HT-29 (cell line): ENCODE data around the gene ANKRD31. TPM values are rescaled to one million over a fixed set of nuclear protein-coding genes. Genes with fewer than 3 reads are reported as not detected.

ENCODE experiments used
- DNase-seq: peaks from one replicate; pipeline ENCODE4 v3.0.0-alpha.2; 2015; ENCODE audit warnings: low spot score
- total RNA-seq: library from RNA; depleted of rRNA; stranded (reverse); fragments of >200 nt; shearing (Covaris generic); gene quantifications from 2 replicates; pipeline ENCODE4 v1.2.3, GENCODE V29; 2014

Gene ANKRD31
- total RNA-seq, 1 experiment from 2014 or later, result not detected

DNA sequence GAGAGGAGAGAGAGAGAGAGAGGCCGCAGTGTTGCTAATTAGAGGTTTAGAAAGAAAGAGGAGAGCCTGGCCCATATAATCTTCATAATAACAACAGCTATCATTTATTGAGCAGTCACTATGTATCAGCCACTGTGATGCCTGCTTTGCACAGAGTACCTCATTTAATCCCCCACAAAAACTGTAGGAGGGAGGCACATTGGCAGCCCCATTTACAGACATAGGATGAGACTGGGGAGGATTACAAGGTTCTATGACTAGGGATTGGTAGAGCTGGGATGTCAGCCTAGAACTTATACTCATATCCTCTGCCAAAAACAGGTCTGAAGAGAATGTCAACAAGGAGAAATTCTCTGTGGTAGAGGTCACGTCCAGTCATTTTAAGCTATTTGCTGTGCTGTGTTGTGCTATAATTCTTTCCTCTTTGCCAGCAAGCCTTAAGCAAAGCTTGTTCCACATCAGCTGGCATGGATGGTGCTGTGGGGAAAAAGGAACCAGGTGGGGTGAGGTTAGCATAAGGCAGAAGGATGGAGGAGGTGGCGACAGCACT, 177.6 kb downstream of the ANKRD31 start:
- DNase-seq, result no peak

DNA sequence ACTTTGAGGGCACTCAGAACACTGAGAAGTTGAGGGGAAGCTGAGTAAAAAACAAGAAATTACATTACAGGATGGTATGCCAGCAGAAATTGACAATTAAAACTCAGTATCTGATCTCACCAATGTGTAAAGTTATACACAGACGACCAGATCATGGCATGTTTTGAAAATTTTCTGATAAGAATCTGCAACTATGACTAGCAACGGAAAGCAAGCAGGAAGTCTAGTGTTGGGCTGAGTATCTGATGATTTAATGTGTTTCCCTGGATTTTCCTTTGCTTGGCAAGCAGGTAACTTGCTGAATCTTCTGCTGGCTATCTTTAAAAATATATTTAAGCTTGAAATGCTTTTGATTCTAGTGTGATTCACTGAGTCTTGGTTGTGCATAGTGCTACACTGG, 179.1 kb downstream of the ANKRD31 start:
- DNase-seq, result no peak

DNA sequence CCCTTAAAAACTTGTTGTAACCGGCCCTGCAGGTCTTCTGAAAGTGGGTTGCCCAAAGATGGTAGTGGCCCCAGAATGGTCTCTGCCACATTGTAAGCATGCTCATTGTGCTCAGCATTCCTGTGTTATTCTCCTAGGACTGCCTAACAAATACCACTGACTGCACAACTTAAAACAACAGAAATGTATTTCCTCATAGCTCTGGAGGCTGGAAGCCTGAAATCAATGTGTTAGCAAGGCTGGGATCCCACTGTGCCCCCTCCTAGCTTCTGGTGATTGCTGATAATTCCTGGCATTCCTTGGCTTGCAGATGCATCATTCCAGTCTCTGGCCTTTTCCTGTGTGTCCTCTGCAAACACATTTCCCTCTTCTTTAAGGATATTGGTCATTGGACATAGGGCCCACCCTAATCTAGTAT, 180.9 kb downstream of the ANKRD31 start:
- DNase-seq, result no peak

DNA sequence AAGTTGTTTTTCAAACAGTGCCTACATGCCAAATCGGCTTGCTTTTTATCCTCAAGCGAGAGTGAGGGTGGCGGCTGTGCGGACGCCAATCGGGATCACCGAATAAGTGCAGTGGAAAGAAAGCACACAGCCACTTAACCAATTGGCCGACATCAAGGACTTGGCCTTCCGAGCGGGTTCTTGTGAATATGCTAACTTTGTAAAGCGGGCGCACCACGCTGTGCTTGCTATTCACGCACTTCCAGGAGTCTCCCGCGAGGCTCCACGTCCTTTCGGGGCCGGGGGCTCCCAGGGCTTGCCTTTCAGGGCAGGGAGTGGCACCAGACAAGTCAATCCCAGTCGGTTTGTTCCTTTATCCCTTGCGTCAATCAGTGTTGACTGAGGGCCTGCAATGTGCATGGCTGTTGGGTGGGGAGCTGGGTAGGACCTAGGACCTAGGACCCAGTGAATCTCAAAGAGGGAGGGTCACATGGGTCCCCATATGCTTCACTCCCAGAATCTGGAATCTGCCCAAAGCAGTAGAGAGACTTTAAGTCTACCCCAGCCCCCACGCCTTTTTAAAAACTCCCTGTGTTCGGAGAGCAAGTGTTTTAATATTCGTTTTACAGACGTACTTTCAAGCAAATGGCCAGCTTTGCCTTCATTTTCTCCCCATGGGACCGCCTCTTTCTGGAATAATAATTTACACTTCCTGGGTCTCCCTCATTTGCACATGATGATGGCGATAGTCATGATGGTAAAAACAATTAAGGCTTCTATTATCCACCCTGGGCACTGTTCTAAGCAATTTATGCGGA, 182.3 kb downstream of the ANKRD31 start:
- peak; percentile 25 for DNase-seq

DNA sequence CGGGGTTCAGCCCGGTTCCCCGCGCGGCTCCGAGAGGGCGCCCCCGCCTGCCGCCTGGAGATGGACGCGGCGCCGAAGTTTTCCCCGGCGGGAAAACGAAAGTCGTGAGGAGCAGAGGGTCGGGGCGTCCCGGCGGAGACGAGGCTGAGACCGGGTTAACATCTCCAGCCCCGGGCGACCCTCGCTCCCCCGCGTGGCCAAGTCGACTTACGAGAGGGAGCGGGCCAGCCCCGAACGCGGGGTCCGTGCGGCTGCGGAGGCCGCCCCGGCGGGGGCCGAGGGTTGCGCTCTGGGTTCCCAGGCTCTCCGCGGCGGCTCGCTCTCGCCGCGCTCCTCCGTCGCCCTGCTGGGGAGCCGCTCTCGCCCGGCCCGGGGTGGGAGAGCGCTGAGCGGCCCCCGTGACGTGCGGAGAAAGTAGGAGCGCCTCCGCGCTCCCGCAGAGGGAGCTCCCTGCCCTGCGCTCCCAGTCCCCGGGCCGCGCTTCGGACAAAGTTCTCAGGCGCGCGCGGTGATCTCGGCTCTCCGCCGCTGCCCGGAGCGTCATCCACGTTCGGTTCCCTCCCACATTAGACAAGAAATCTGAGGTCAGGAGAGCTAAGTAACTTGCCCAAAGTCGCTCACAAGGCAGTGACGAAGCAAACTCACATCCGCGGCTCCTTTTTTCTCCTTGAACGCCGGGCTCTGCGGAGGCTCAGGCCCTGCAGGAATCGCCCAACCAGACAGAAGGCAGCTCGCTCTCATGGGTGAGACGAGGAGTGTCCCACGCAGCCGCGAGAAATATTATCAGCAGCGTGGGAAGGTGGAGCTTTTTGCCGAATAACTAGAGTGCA, 183.2 kb downstream of the ANKRD31 start:
- DNase-seq, result peak; percentile 43

DNA sequence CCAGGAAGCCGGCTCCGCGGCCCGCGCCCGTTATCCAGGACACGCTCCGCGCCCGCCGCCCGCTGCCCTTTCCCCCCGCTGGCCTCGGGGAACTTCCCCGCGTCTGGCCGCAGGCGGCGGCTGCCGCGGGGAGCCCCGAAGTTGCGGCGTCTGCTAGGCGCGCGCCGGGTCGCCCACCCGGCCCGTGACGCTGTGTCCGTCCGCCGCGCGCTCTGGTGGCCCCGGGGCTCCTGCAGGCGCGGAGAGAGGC, 183.7 kb downstream of the ANKRD31 start:
- DNase-seq, result no peak

DNA sequence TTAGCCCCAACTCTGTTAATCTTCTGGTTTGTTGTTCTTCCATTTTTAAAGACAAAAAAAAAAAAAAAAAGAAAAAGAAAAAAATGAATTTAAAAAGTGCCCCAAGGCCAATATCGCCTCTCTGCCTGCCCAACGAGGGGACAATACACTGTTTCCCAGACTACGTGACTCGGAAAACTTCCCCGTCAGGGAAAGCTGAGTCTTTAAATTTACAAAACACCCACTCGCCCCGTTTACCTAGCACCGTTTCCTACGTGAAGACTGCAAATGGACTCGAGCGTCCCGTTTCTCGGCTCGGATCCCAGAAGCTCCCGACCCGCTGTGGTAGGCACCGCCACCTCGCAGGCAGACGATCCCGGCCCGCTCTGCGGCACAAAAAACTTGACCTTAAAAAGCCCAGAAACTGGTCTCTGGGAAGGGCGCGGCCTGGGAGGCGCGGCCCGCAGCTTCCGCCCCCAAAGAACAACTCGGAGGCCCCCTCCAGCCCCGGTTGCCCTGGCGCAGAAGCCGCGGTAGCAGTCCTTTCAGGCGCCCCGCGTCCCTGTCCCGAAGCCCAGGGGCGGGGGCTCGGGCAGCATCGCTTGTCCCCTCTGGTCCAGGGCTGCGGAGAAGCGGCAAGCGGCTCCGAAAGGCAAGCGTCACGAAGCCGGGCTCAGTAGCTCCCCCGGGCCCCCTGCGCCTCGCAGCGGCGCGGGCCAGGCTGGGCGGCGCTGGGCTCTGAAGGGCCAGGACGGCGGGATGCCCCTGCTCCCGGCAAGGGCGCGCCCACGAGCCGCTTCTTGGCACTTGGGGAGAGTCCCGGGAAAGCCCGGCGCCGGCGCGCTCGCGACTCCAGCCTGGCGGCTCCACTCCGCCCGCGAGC, 184.3 kb downstream of the ANKRD31 start, which contains the start of gene GCNT4:
Gene GCNT4 (minus strand): TSS at position 367 of the 862 bp plus-strand sequence. CDS start 22,521 bp downstream, outside the sequence.
- DNase-seq, result no peak

DNA sequence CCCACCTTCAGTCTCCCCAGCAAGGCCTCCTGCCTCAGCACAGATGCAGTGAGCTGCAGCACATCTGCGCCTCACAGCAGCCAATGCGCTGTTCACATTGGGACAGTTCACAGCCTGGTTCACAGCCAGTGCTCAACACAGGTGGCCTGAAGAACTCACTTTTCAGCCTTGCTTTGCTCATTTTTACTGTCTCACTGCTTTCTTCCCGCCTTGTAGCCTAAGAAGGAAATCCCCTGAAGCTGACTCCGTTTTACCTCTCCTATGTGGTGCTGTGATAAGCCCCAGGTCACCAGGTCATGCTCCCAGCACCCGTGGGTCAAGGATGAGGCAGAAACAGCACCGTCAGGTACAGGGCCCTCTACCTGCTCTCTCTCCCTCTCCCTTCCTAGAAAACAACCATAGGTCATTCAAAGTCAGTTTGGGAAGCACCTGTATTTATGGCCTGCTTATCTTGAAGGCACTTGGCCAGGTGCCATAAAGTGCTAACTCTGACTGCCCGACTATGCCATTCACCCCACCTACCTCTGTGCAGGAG, 185.4 kb downstream of the ANKRD31 start:
- DNase-seq, result peak; percentile 48

DNA sequence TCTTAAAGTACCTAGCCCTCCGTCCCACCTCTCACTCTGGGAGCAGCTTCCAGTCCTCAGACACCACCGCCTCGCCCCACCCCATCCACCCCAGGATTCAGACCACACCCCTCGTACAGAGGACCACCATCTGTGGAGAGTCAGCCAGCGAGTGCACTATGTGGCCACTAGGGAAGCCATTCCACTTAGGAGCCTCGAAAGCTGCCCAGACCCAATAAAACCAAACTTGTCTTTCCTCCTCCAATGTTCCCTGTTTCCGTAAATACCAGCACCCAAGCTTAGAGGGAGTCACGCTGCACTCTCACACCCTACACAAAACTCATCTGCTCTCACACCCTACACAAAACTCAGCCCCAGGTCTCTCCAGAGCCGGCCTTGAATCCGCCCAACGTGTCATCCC, 186.3 kb downstream of the ANKRD31 start:
- no peak for DNase-seq

DNA sequence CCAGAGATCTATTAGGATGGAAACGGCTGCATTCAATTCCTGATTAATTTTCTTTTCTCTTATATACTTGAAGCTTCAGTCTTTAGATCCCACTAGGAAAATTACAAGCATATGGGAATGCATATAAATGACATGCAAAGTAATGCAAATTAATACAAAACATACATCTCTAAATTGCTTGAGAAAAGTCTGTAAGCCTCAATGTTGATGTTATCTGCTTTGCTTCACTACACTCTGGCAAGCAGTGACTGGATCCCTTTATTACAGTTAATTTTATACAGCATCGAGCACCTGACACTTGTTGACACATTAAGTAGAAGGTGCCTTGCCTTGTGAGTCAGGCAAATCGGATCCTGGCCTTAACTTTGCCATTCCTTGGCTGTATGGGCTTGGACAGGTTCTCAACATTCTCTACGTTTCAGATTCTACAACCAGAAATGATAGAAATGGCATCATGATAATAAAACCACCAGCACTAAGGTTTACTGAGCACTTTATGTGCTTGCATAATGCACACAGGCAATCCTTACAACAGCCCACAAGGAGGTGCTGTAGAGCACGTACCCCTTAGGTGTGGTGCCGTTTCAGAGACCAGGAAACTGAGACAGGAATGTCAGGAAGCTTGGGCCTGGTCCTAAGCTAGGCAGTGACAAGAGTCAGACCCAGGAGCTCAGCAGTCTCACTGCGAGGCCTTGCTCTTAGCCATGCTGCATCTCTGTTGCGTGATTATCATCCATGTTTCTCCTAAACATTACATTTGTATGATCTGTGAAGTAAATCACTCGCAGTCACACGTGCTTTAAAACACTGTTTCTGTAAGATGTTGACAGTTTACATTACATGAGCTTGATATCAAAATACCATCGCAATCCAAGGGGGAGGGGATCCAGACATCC, 187.0 kb downstream of the ANKRD31 start:
- DNase-seq, result peak; percentile 78

DNA sequence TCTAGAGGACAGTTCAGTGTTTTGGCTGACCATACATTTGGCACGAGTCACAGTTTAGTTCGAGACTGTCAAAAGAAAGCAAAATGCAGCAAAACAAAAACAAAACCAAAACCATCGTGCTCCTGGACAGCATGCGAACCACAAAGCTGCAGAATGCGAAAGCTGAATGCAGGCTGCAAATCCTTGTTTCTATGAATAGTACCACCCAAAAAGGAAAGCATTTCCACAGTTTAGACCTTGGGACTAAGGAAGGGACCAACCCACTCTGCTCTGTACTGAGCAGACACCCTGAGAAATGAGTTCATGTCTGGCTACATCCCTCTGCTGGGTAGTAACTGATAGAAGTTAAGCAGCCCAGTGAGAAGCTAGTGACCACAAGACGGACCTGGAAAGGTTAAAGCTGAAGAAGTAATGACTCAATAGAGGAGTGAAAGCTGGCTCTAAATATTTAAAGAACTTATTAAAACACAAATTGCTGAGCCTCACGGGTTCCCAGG, 188.2 kb downstream of the ANKRD31 start:
- DNase-seq, result no peak

DNA sequence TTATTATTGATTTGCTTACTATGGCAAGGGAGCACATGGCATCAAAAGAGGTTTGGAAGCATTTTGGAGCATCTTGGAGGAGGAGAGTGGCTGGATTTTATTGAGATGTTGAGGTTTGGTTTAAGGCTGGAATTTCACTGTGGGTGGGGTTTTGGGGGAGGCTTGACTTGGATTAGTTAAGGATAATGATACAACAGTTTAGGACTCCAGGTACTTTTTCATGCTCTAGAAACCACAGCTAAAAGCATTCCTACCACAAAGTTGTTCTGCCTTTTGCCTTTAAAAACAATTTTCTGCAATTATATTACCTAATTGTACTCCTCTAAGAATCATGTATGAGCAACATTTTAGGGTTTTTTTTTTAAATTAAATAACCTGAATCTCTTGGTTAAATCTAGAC, 189.3 kb downstream of the ANKRD31 start:
- DNase-seq, result no peak

DNA sequence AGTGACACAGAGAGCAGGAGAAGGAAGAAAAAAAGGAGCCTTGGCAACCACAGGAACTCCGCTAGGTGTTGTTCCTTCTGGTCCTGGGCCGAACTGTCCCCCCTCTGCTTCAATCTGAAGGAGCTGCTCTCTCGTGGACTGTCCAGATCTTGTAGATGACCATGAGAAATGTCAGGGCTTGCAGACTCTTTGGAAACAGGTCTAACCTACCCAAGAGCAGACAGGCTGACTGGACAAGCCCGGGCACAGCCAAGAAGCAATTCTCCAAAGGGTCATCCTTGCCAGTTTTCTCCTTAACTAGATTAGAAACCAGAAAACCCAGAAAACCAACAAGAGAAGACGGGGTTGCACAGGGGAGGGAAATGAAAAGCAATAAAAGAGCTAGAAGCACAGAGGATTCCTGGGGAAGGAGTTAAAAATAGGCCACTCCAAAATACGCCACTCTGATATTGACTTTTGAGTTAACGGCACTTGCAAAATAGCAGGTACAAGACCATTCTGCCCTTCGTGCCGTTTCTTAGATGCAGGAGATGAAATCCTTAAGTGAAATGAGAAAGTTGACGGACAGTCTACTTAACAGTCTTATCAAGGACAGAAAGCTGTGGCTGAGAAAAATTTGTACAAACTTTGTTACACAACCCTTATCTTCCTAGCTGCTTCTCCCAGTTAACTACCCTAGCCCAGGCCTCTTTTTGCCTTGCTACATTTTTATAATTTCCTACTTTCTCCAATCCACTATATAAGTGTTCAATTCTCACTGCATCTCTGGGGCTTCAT, 190.1 kb downstream of the ANKRD31 start:
- DNase-seq, result no peak

DNA sequence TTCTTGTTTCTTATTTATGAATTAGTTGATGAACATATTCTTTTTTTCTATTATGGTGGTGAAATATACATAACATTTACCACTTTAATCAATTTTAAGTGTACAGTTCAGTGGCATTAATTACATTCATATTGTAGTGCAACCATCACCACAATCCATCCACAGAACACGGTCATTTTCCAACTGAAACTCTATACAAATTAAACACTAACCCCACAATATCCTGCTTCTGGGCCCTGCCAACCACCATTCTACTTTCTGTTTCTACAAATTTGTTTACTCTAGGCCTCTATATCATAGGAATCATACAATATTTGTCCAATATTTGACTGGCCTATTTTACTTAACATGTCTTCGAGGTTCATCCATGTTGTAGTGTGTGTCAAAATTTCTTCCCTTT, 191.6 kb downstream of the ANKRD31 start:
- DNase-seq, result no peak

DNA sequence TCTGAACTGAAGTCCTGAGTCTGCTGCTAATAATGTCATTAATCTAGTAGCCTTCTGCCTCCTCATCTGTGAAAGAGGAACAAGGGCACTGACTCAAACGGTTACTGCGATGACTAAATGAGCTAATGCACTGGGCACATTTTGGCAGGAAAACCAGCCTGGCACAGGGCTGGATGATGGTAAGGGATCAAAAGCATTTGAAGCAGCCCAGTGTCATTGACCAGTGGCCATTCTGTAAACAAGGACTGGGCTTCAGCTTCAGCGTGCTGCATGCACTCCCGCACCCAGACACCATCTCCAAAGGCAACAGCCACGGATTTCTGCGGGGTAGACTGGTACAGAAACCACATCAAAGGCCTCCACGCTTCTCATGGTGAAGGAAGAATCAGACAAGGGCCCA, 192.3 kb downstream of the ANKRD31 start:
- DNase-seq, result no peak

DNA sequence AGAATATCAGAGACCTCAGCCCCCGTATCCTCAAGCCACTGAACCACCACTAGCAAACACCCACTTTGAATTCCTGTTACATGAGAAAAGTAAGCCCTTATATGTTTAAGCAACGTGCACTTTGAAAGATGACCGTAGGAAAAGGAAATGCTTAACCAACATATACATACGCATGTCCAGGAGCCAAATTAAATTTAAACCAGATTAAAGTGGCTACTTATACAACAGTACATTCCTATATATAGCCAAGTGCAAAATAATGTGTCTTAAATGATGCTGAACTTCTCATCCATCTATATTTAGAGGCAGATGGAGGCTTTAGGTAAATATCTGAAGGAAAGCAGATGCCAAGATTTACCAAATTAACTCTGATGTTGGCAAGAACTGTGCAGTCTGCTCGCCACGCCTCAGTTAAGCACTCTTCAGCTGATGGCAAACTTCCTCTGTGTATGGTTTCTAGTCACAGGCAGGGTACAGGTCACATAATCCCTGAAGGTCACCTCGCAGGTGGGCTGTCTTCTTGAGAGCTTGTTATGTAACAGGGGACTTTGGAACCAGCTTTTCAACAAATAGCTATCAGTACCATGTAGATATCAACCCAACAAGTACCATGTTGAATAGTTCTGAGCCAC, 192.9 kb downstream of the ANKRD31 start:
- DNase-seq, result no peak

DNA sequence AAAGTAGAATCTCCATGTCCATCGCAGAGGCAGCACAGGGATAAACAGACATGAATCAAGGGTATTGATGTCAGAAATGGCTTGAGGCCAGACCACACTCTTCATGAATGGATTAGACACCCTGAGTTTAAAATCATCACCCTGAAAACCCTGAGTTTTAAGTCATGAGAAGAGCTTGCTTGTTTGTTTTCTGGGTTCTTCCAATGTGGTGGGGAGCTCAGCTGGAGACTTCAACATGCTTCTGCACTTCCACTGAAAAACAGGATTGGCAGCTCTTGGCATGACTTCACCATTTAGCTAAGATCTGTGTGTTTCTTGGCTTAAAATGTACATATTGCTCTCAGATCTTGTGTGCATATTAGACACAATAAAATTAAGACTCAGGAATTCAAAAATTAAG, 194.2 kb downstream of the ANKRD31 start:
- no peak for DNase-seq

DNA sequence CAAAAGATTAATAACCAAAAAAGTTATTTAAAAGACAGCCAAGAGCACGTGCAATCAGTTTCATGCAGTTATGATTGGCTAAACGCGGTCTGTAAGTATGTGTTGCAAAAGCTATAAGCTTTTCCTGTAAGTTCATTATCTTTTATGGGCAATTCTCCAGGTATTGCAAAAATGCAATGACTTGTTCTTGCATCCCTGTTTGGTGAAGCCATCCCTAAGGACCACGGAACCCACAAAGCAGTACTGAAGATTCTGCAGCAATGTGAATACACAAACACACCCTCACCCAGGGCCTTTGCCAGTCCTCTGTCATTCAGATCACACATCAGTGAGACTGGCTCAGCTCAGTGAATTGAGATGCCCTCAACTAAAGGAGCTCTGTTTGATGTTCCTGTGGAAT, 195.7 kb downstream of the ANKRD31 start:
- no peak for DNase-seq

DNA sequence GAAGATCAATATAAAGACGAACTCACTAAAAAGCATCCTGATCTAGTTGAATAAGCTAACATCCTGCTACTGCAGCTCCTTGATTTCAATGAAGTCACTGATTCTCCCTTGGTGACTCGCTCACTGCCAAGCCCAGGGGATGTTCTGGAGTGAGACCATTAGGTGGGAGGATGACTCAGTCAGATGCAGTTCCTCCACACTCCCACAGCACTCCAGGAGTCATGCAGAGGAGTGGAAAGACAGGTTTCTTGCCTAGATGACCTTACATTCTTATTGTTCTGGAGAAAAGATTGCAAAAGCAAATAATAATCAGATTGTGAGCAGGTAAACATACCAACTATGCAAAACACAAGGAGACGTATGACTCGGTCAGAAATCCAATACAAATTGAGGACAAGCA, 199.6 kb downstream of the ANKRD31 start:
- DNase-seq, result peak; percentile 92
